Large intestine (tissue), 1 donor: ENCODE measurements around the gene ABCC12. TPM values are rescaled to one million over a fixed set of nuclear protein-coding genes. Genes with fewer than 3 reads are reported as not detected.

Source experiments
- polyA plus RNA-seq: library from polyadenylated mRNA; unstranded; fragments of 120-200 nt; gene quantifications from one replicate; pipeline ENCODE4 v1.2.1, GENCODE V29; 2013

Gene ABCC12
- polyA plus RNA-seq, 1 donor = not detected

Other genes starting within 250 kb of the ABCC12 start
- 49.4 TPM for gene LONP2, start 88.3 kb upstream of the ABCC12 start, polyA plus RNA-seq
- gene ABCC11, start 91.5 kb upstream of the ABCC12 start, polyA plus RNA-seq = 0.21 TPM
- 39.6 TPM for gene SIAH1, start 229.4 kb upstream of the ABCC12 start, polyA plus RNA-seq